GM13976 (cell line): ENCODE measurements around the gene SC5D.

ENCODE experiments used
- DNase-seq: peaks from one replicate; pipeline ENCODE4 v3.0.0; 2012; ENCODE audit warnings: low spot score
- CTCF ChIP-seq: IDR thresholded peaks from 2 replicates; pipeline ENCODE4 v1.5.1; 2012; ENCODE audit warnings: borderline replicate concordance, mild to moderate bottlenecking; ENCODE audit not compliant: insufficient read depth; ENCODE audit errors: extremely low read depth, missing control alignments, control extremely low read depth
- in situ Hi-C: fragments of 300-500 bp; cut with MboI; formaldehyde crosslinking; loops from one replicate; pipeline ENCODE4 v1.12.0; 2022; ENCODE audit warnings: low sequenced_read_pairs, mixed read lengths, inconsistent platforms; ENCODE audit not compliant: unreplicated experiment

Gene SC5D

GRCh38 chr11:121330614-121331435 lies 38.3 kb downstream of the SC5D start:
- TF ChIP-seq CTCF: no peak
- in situ Hi-C loops: no loop called here
- DNase-seq: no peak

- TF ChIP-seq CTCF: no peak
- in situ Hi-C loops: no loop called here
- DNase-seq: no peak
Measured at GRCh38 chr11:121334973-121335710, 42.6 kb downstream of the SC5D start.

GRCh38 chr11:121336279-121336937 lies 43.8 kb downstream of the SC5D start:
- no peak for DNase-seq
- in situ Hi-C loops: no loop called here
- no peak for TF ChIP-seq CTCF

GRCh38 chr11:121337078-121337477 lies 44.5 kb downstream of the SC5D start:
- in situ Hi-C loops: no loop called here
- no peak for DNase-seq

GRCh38 chr11:121337740-121338272 lies 45.2 kb downstream of the SC5D start:
- no peak for TF ChIP-seq CTCF
- in situ Hi-C loops: no loop called here
- DNase-seq: no peak

More at GRCh38 chr11:121337078-121337477, 44.5 kb downstream of the SC5D start:
- no peak for TF ChIP-seq CTCF

- in situ Hi-C loops: no loop called here
- no peak for DNase-seq
- no peak for TF ChIP-seq CTCF
Measured at GRCh38 chr11:121338536-121338935, 46.0 kb downstream of the SC5D start.
